BLaER1 treated with 17β-estradiol and CSF1 and Interleukin-3, amounts not matched to agents 10 nM and 100 nM (cell line): ENCODE measurements around the gene HOXC9.

ENCODE experiments used
- H3K27ac ChIP-seq, 11 experiments: shearing (Covaris generic); formaldehyde crosslinking; 2 replicates each; pipeline ENCODE4 v1.8.1; 2022
- H3K27me3 ChIP-seq, 11 experiments: shearing (Covaris generic); formaldehyde crosslinking; 2 replicates each; pipeline ENCODE4 v1.8.1; 2022
- H3K36me3 ChIP-seq, 11 experiments: shearing (Covaris generic); formaldehyde crosslinking; 2 replicates each; pipeline ENCODE4 v1.8.1; 2022
- H3K4me1 ChIP-seq, 10 experiments: shearing (Covaris generic); formaldehyde crosslinking; 2 replicates each; pipeline ENCODE4 v1.8.1; 2022
- H3K4me2 ChIP-seq, 11 experiments: shearing (Covaris generic); formaldehyde crosslinking; 2 replicates each; pipeline ENCODE4 v1.8.1; 2022
- H3K4me3 ChIP-seq, 10 experiments: shearing (Covaris generic); formaldehyde crosslinking; 2 replicates each; pipeline ENCODE4 v1.8.1; 2022
- H3K9ac ChIP-seq, 11 experiments: shearing (Covaris generic); formaldehyde crosslinking; 2 replicates each; pipeline ENCODE4 v1.8.1; 2022
- H3K9me3 ChIP-seq, 11 experiments: shearing (Covaris generic); formaldehyde crosslinking; replicated peaks in 1 of 11; 2 replicates each; pipeline ENCODE4 v1.8.1; 2022
- H4K20me1 ChIP-seq, 11 experiments: shearing (Covaris generic); formaldehyde crosslinking; 2 replicates each; pipeline ENCODE4 v1.8.1; 2022
- Cebpa-rat ChIP-seq, 11 experiments: shearing (Covaris generic); IDR thresholded peaks; 2 replicates each; pipeline ENCODE4 v1.8.1; 2022

HOXC9 gene

GRCh38 chr12:54026640-54027441 is 26.9 kb downstream of the HOXC9 start:
- no peak for TF ChIP-seq Cebpa-rat (IDR thresholded peaks at IDR 0.05)
- H3K4me1 ChIP-seq: no peaks in the 10 kb centered on the region
- H3K36me3 ChIP-seq: no peaks in the 10 kb centered on the region
- no peak overlapping the region for H3K9ac ChIP-seq
- no peak overlapping the region for H3K4me2 ChIP-seq
- H3K27me3 ChIP-seq: peaks cover 100% of the 10 kb centered on the region in 11 experiments
- H3K27ac ChIP-seq: no peak overlapping the region
- no peak overlapping the region for H3K4me3 ChIP-seq
- peaks cover 0 to 95% (median 80%) of the 10 kb centered on the region in 11 experiments; a peak in 17 of 22 replicates for H4K20me1 ChIP-seq
- peaks cover 0 to 14% (median 10%) of the 10 kb centered on the region in 11 experiments; a peak in 15 of 22 replicates for H3K9me3 ChIP-seq

GRCh38 chr12:54027442-54027786 is 27.5 kb downstream of the HOXC9 start:
- no peak overlapping the region for H3K4me2 ChIP-seq
- TF ChIP-seq Cebpa-rat (IDR thresholded peaks at IDR 0.05): no peak
- H3K27ac ChIP-seq: no peak overlapping the region
- no peaks in the 10 kb centered on the region for H3K4me1 ChIP-seq
- H3K27me3 ChIP-seq: peaks cover 100% of the 10 kb centered on the region in 11 experiments
- H3K9ac ChIP-seq: no peak overlapping the region
- peaks cover 5 to 20% (median 16%) of the 10 kb centered on the region in 11 experiments; a peak in 21 of 22 replicates for H3K9me3 ChIP-seq
- no peaks in the 10 kb centered on the region for H3K36me3 ChIP-seq
- H4K20me1 ChIP-seq: peaks cover 0 to 91% (median 78%) of the 10 kb centered on the region in 11 experiments; a peak in 17 of 22 replicates
- H3K4me3 ChIP-seq: no peak overlapping the region

GRCh38 chr12:54028314-54029201 is 28.6 kb downstream of the HOXC9 start, which contains the start of gene HOXC6:
HOXC6 (plus strand) TSS chr12:54028440; CDS start chr12:54028522, 82 bp downstream.
- Histone ChIP-seq H3K9ac (no peak within 1 kb of the TSS), H3K4me1 (no peaks in the 10 kb centered on the region), H3K9me3 (peaks cover 17 to 31% (median 27%) of the 10 kb centered on the region in 11 experiments), H3K4me3 (no peak within 1 kb of the TSS), H3K27ac (no peak within 1 kb of the TSS), H3K27me3 (peaks cover 100% of the 10 kb centered on the region in 11 experiments), H3K36me3 (no peaks in the 10 kb centered on the region), H3K4me2 (no peak within 1 kb of the TSS), H4K20me1 (peaks cover 0 to 87% (median 67%) of the 10 kb centered on the region in 11 experiments; a peak in 16 of 22 replicates)
- TF ChIP-seq Cebpa-rat (IDR thresholded peaks at IDR 0.05): no peak

- Histone ChIP-seq H3K9me3 (peaks cover 17 to 43% (median 27%) of the 10 kb centered on the region in 11 experiments), H3K4me3 (no peak overlapping the region), H3K27me3 (peaks cover 100% of the 10 kb centered on the region in 11 experiments), H4K20me1 (peaks cover 0 to 86% (median 62%) of the 10 kb centered on the region in 11 experiments; a peak in 17 of 22 replicates), H3K9ac (no peak overlapping the region), H3K4me2 (no peak overlapping the region), H3K4me1 (no peaks in the 10 kb centered on the region), H3K36me3 (no peaks in the 10 kb centered on the region), H3K27ac (no peak overlapping the region)
- no peak for TF ChIP-seq Cebpa-rat (IDR thresholded peaks at IDR 0.05)
These were observed 29.8 kb downstream of the HOXC9 start for GRCh38 chr12:54029529-54030441.

- H3K4me1 ChIP-seq: no peaks in the 10 kb centered on the region
- TF ChIP-seq Cebpa-rat (IDR thresholded peaks at IDR 0.05): no peak
- no peak overlapping the region for H3K4me3 ChIP-seq
- no peak overlapping the region for H3K27ac ChIP-seq
- peaks cover 0 to 86% (median 64%) of the 10 kb centered on the region in 11 experiments; a peak in 17 of 22 replicates for H4K20me1 ChIP-seq
- H3K4me2 ChIP-seq: no peak overlapping the region
- H3K36me3 ChIP-seq: no peaks in the 10 kb centered on the region
- H3K9ac ChIP-seq: no peak overlapping the region
- peaks cover 100% of the 10 kb centered on the region in 11 experiments for H3K27me3 ChIP-seq
- peaks cover 17 to 43% (median 27%) of the 10 kb centered on the region in 11 experiments for H3K9me3 ChIP-seq
These were observed 30.5 kb downstream of the HOXC9 start for GRCh38 chr12:54030442-54030801.

- TF ChIP-seq Cebpa-rat (IDR thresholded peaks at IDR 0.05): no peak
- Histone ChIP-seq H3K4me3 (no peak overlapping the region), H3K4me1 (no peaks in the 10 kb centered on the region), H3K4me2 (no peak overlapping the region), H3K9me3 (peaks cover 17 to 43% (median 27%) of the 10 kb centered on the region in 11 experiments), H3K9ac (no peak overlapping the region), H4K20me1 (peaks cover 0 to 87% (median 64%) of the 10 kb centered on the region in 11 experiments; a peak in 17 of 22 replicates), H3K27ac (no peak overlapping the region), H3K36me3 (no peaks in the 10 kb centered on the region), H3K27me3 (peaks cover 100% of the 10 kb centered on the region in 11 experiments)
These were observed 31.0 kb downstream of the HOXC9 start for GRCh38 chr12:54030889-54031471.

GRCh38 chr12:54031480-54031879 is 31.5 kb downstream of the HOXC9 start:
- no peak for TF ChIP-seq Cebpa-rat (IDR thresholded peaks at IDR 0.05)
- H3K27me3 ChIP-seq: peaks cover 100% of the 10 kb centered on the region in 11 experiments
- H3K4me1 ChIP-seq: peaks cover 0 to 2% (median under 1%) of the 10 kb centered on the region in 10 experiments; a peak in 8 of 20 replicates
- H3K9ac ChIP-seq: no peak overlapping the region
- H3K4me3 ChIP-seq: no peak overlapping the region
- no peak overlapping the region for H3K27ac ChIP-seq
- H3K36me3 ChIP-seq: no peaks in the 10 kb centered on the region
- H4K20me1 ChIP-seq: peaks cover 0 to 87% (median 60%) of the 10 kb centered on the region in 11 experiments; a peak in 17 of 22 replicates
- H3K4me2 ChIP-seq: no peak overlapping the region
- peaks cover 17 to 43% (median 27%) of the 10 kb centered on the region in 11 experiments for H3K9me3 ChIP-seq

- peaks cover 0 to 9% (median 7%) of the 10 kb centered on the region in 10 experiments; a peak in 8 of 20 replicates for H3K4me1 ChIP-seq
- TF ChIP-seq Cebpa-rat (IDR thresholded peaks at IDR 0.05): no peak
- H3K9ac ChIP-seq: no peak overlapping the region
- H3K36me3 ChIP-seq: no peaks in the 10 kb centered on the region
- peaks cover 17 to 43% (median 27%) of the 10 kb centered on the region in 11 experiments for H3K9me3 ChIP-seq
- no peak overlapping the region for H3K4me2 ChIP-seq
- peaks cover 100% of the 10 kb centered on the region in 11 experiments for H3K27me3 ChIP-seq
- H3K27ac ChIP-seq: no peak overlapping the region
- H3K4me3 ChIP-seq: no peak overlapping the region; a peak in 1 of 20 replicates
- peaks cover 0 to 89% (median 64%) of the 10 kb centered on the region in 11 experiments; a peak in 17 of 22 replicates for H4K20me1 ChIP-seq
These were observed 32.2 kb downstream of the HOXC9 start for GRCh38 chr12:54032086-54032619.
